Spleen (tissue), 7 donors: Measurements from ENCODE around the gene ING4.

Experiments used
- CTCF ChIP-seq, 11 experiments: fragments of 200-600 bp in 7 of 11; fragments of 450-650 bp in 4 of 11; sonication (generic) in 4 of 11; IDR thresholded peaks in 8 of 11; conservative IDR thresholded peaks in 3 of 11; 1 replicate in 7 of 11; 2 replicates in 4 of 11; pipeline versions ENCODE4 v1.4.0 to v1.8.0; 2016 to 2021; ENCODE audit warnings: antibody characterized with exemption in 11 of 11, inconsistent platforms in 4 of 11, mild to moderate bottlenecking in 1 of 11
- POLR2A ChIP-seq, 3 donors: fragments of 450-650 bp; IDR thresholded peaks; one replicate each; pipeline ENCODE4 v1.5.1; 2017; ENCODE audit warnings: antibody characterized with exemption in 3 of 3, mild to moderate bottlenecking in 1 of 3
- donor health status: DM: no; HTN: no; CAD: no; lungs with moderate emphysema.
- donor health status: DM: no; HTN: no; CAD: no.
- donor health status: DM: no; HTN: no; CAD: no.

- TF ChIP-seq CTCF (IDR thresholded peaks at IDR 0.05 in 8 of 11, conservative IDR thresholded peaks at IDR 0.05 in 3 of 11), result peak in 1 of 11 experiments; percentile 37
- no peak for TF ChIP-seq POLR2A (IDR thresholded peaks at IDR 0.05)
Observed at GRCh38 chr12:6607751-6608591, 54.9 kb downstream of the ING4 start.
